C4-2B (cell line): ENCODE results near the gene KIF14.

Experiments used
- CTCF ChIP-seq: fragments of 450-650 bp; conservative IDR thresholded peaks from 2 replicates; pipeline ENCODE4 v1.5.1; 2017; ENCODE audit warnings: mild to moderate bottlenecking
- ZFX ChIP-seq: fragments of 450-650 bp; IDR thresholded peaks from 2 replicates; pipeline ENCODE4 v1.6.1; 2017

- TF ChIP-seq CTCF (no peak), ZFX (no peak)
These were observed 80.3 kb downstream of the KIF14 start for GRCh38 chr1:200540281-200540680.
